ENCODE results near the gene CDHR4. TPM values are rescaled to one million over a fixed set of nuclear protein-coding genes. Genes with fewer than 3 reads are reported as not detected.

Gene CDHR4
- total and polyA plus RNA-seq, 9 of the 15 experiments (the other 6 are each of a cell fraction or from before 2014, with no cell fraction given): 0.21 TPM; not detected in 8

DNA sequence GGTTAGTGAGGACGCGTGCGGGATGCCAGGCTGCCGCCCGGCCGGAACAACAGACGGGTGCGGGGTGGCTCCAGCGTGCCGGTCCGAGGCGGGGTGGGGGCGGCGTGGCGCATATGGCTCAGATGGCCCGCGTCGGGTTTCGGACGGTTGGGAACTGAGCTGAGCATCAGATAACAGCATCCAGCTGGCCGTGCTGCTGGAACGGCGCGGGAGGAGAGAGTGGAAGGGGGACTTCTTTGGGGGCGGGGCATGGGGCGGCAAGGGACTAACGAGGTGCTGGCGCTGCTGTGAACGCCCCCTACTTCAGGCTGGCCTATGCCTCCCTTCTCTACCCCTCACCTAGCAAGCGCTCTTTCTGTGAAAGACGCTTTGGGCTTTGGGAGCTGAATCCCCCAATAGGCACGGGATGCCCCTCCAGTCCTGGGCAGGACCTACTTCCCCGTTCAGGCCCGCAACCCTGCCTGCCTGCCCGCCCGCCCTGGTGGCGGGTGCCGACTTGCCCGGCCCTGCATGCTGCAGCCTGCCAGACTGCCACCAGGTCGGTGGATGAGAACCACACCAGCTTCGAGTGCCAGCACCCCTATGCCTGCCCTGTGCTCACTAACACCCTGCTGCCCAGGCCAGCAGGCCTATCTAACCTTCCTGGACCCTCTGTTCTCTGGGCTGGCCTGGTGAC lies 3.9 kb upstream of the CDHR4 start (continued):
- TF ChIP-seq, protein P1, sequence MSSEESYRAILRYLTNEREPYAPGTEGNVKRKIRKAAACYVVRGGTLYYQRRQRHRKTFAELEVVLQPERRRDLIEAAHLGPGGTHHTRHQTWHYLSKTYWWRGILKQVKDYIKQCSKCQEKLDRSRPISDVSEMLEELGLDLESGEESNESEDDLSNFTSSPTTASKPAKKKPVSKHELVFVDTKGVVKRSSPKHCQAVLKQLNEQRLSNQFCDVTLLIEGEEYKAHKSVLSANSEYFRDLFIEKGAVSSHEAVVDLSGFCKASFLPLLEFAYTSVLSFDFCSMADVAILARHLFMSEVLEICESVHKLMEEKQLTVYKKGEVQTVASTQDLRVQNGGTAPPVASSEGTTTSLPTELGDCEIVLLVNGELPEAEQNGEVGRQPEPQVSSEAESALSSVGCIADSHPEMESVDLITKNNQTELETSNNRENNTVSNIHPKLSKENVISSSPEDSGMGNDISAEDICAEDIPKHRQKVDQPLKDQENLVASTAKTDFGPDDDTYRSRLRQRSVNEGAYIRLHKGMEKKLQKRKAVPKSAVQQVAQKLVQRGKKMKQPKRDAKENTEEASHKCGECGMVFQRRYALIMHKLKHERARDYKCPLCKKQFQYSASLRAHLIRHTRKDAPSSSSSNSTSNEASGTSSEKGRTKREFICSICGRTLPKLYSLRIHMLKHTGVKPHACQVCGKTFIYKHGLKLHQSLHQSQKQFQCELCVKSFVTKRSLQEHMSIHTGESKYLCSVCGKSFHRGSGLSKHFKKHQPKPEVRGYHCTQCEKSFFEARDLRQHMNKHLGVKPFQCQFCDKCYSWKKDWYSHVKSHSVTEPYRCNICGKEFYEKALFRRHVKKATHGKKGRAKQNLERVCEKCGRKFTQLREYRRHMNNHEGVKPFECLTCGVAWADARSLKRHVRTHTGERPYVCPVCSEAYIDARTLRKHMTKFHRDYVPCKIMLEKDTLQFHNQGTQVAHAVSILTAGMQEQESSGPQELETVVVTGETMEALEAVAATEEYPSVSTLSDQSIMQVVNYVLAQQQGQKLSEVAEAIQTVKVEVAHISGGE (CRISPR knock-in tag; IDR thresholded peaks at IDR 0.05): no peak; a peak in 1 of 6 replicates
- TF ChIP-seq, protein P2, sequence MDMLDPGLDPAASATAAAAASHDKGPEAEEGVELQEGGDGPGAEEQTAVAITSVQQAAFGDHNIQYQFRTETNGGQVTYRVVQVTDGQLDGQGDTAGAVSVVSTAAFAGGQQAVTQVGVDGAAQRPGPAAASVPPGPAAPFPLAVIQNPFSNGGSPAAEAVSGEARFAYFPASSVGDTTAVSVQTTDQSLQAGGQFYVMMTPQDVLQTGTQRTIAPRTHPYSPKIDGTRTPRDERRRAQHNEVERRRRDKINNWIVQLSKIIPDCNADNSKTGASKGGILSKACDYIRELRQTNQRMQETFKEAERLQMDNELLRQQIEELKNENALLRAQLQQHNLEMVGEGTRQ (CRISPR knock-in tag; IDR thresholded peaks at IDR 0.05): no peak
- peak; percentile 19; the same call in 1 of the 2 replicates for TF ChIP-seq EGR1 (conservative IDR thresholded peaks at IDR 0.05)
- no peak for TF ChIP-seq KLF16 (IDR thresholded peaks at IDR 0.05)
- peak in 1 of 2 experiments; percentile 65; a peak in 2 of 4 replicates for TF ChIP-seq HDAC1 (IDR thresholded peaks at IDR 0.05)
- TF ChIP-seq CBFA2T3 (IDR thresholded peaks at IDR 0.05): peak; percentile 24; the same call in 1 of the 2 replicates
- TF ChIP-seq ESRRB (CRISPR knock-in tag; IDR thresholded peaks at IDR 0.05; ENCODE audit: borderline replicate concordance): no peak
- no peak for TF ChIP-seq ZFP36 (IDR thresholded peaks at IDR 0.05; ENCODE audit: low read depth, low read length, partially characterized antibody)
- TF ChIP-seq NCOA1 (IDR thresholded peaks at IDR 0.05; ENCODE audit: low read depth): peak; percentile 18; the same call in 1 of the 2 replicates
- peak; percentile 8; the same call in 1 of the 2 replicates for TF ChIP-seq HNRNPL (IDR thresholded peaks at IDR 0.05; ENCODE audit: low read depth, low read length)
- 0 out of 2 replicates have a peak, but pooled peaks have one; percentile 13 for TF ChIP-seq ARID1B (IDR thresholded peaks at IDR 0.05)
- peak; percentile 60 for TF ChIP-seq MYC (IDR thresholded peaks at IDR 0.05; ENCODE audit: low read depth, low read length)
- TF ChIP-seq MYC (CRISPR knock-in tag; IDR thresholded peaks at IDR 0.05; ENCODE audit: borderline replicate concordance, low read depth): no peak
- no peak for TF ChIP-seq ZNF707 (CRISPR knock-in tag; conservative IDR thresholded peaks at IDR 0.05)
- TF ChIP-seq, protein P3, sequence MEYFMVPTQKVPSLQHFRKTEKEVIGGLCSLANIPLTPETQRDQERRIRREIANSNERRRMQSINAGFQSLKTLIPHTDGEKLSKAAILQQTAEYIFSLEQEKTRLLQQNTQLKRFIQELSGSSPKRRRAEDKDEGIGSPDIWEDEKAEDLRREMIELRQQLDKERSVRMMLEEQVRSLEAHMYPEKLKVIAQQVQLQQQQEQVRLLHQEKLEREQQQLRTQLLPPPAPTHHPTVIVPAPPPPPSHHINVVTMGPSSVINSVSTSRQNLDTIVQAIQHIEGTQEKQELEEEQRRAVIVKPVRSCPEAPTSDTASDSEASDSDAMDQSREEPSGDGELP (CRISPR knock-in tag; IDR thresholded peaks at IDR 0.05; ENCODE audit: borderline replicate concordance): peak; percentile 93
- TF ChIP-seq ZNF551 (CRISPR knock-in tag; IDR thresholded peaks at IDR 0.05): no peak
- TF ChIP-seq NR3C1 (CRISPR knock-in tag; IDR thresholded peaks at IDR 0.05): no peak
- TF ChIP-seq EWSR1 (IDR thresholded peaks at IDR 0.05; ENCODE audit: borderline replicate concordance, low read depth, partially characterized antibody): no peak
- no peak for TF ChIP-seq KAT2B (IDR thresholded peaks at IDR 0.05; ENCODE audit: low read depth, low read length)
- no peak for TF ChIP-seq SNIP1 (IDR thresholded peaks at IDR 0.05; ENCODE audit: low read depth)
- TF ChIP-seq, protein P4, sequence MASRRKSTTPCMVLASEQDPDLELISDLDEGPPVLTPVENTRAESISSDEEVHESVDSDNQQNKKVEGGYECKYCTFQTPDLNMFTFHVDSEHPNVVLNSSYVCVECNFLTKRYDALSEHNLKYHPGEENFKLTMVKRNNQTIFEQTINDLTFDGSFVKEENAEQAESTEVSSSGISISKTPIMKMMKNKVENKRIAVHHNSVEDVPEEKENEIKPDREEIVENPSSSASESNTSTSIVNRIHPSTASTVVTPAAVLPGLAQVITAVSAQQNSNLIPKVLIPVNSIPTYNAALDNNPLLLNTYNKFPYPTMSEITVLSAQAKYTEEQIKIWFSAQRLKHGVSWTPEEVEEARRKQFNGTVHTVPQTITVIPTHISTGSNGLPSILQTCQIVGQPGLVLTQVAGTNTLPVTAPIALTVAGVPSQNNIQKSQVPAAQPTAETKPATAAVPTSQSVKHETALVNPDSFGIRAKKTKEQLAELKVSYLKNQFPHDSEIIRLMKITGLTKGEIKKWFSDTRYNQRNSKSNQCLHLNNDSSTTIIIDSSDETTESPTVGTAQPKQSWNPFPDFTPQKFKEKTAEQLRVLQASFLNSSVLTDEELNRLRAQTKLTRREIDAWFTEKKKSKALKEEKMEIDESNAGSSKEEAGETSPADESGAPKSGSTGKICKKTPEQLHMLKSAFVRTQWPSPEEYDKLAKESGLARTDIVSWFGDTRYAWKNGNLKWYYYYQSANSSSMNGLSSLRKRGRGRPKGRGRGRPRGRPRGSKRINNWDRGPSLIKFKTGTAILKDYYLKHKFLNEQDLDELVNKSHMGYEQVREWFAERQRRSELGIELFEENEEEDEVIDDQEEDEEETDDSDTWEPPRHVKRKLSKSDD (conservative IDR thresholded peaks at IDR 0.05; ENCODE audit: low read length): no peak
